SU-DHL-6 (cell line): ENCODE results near the gene MAP3K4.

Source experiments
- H2AFZ ChIP-seq: fragments of 200-600 bp; sonication (generic); 2 replicates; pipeline ENCODE4 v1.6.1; 2014; ENCODE audit warnings: low read depth, mild to moderate bottlenecking, moderate library complexity, mixed read lengths, antibody characterized with exemption, low read length; ENCODE audit not compliant: severe bottlenecking
- H3F3A ChIP-seq: fragments of 200-600 bp; shearing (Covaris generic); 2 replicates; pipeline ENCODE4 v1.6.0; 2016; ENCODE audit warnings: antibody characterized with exemption, mild to moderate bottlenecking; ENCODE audit not compliant: insufficient read depth
- H3K27ac ChIP-seq: fragments of 200-600 bp; sonication (generic); 2 replicates; pipeline ENCODE4 v1.5.1; 2016; ENCODE audit warnings: low read depth, mild to moderate bottlenecking, low read length, moderate library complexity, mixed read lengths
- H3K27me3 ChIP-seq: fragments of 200-600 bp; sonication (generic), shearing (Covaris generic); 2 replicates; pipeline ENCODE4 v1.6.0; 2014; ENCODE audit warnings: mild to moderate bottlenecking, low read length
- H3K36me3 ChIP-seq: fragments of 200-600 bp; sonication (generic); 2 replicates; pipeline ENCODE4 v1.6.1; 2014; ENCODE audit warnings: mild to moderate bottlenecking, low read length, mixed read lengths
- H3K4me2 ChIP-seq: fragments of 300-600, 200-600 bp; shearing (Covaris generic), sonication (generic); 2 replicates; pipeline ENCODE4 v1.6.0; 2014; ENCODE audit warnings: low read length, low read depth, mild to moderate bottlenecking; ENCODE audit not compliant: poor library complexity, severe bottlenecking
- H3K4me3 ChIP-seq: fragments of 200-600 bp; sonication (generic); 2 replicates; pipeline ENCODE4 v1.5.1; 2014; ENCODE audit warnings: antibody characterized with exemption, low read length, mild to moderate bottlenecking, mixed read lengths; ENCODE audit not compliant: insufficient read depth, poor library complexity, severe bottlenecking
- H3K79me2 ChIP-seq: fragments of 200-600 bp; sonication (generic); 2 replicates; pipeline ENCODE4 v1.6.1; 2014; ENCODE audit warnings: mild to moderate bottlenecking, low read length, moderate library complexity; ENCODE audit not compliant: insufficient read depth
- H3K9ac ChIP-seq: fragments of 200-600 bp; sonication (generic); 2 replicates; pipeline ENCODE4 v1.7.0; 2014; ENCODE audit warnings: mild to moderate bottlenecking, low read length
- H3K9me2 ChIP-seq: fragments of 200-600 bp; sonication (generic); replicated peaks from 2 replicates; pipeline ENCODE4 v1.6.1; 2014; ENCODE audit warnings: low read length; ENCODE audit not compliant: insufficient read depth
- H3K9me3 ChIP-seq: fragments of 200-600 bp; sonication (generic); 2 replicates; pipeline ENCODE4 v1.6.1; 2014; ENCODE audit warnings: low read length, mixed read lengths; ENCODE audit not compliant: insufficient read depth
- H4K20me1 ChIP-seq: fragments of 200-600 bp; sonication (generic); 2 replicates; pipeline ENCODE4 v1.6.1; 2014; ENCODE audit warnings: low read depth, mild to moderate bottlenecking, antibody characterized with exemption, low read length, moderate library complexity, mixed read lengths
- EZH2phosphoT487 ChIP-seq: fragments of 200-600 bp; sonication (generic), shearing (Covaris generic); conservative IDR thresholded peaks from 2 replicates; pipeline ENCODE4 v1.6.1; 2018; ENCODE audit warnings: mild to moderate bottlenecking, antibody characterized with exemption, low read length, moderate library complexity, mixed read lengths
- TF ChIP-seq, protein P1 (sequence below): fragments of 200-600 bp; sonication (generic); IDR thresholded peaks from one replicate; pipeline ENCODE4 v1.5.1; 2017; ENCODE audit warnings: antibody characterized with exemption, mild to moderate bottlenecking, low read length, moderate library complexity; ENCODE audit not compliant: insufficient read depth, poor library complexity, severe bottlenecking

The MAP3K4 gene

DNA sequence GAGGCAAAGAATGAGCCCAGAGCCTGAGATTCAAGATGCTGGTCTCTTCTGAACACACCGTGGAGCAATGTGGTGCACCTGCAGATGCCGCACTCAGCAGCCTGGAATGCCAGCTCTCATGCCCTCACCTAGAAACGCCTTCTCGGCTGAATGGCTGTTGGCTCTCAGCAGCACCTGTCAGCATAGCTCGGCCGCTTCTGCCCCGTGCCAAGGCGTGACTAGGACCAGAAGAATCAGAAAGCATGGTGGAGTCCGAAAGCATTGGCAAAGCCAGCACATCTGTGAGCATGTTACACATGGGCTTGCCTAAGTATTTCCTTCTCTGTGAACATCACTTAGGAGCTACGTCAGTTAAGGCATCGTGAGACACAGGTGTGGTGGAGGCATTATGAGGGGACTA lies 140.8 kb downstream of the MAP3K4 start:
- Histone ChIP-seq H4K20me1 (no peaks in the 10 kb centered on the region), H3K36me3 (no peaks in the 10 kb centered on the region)

DNA sequence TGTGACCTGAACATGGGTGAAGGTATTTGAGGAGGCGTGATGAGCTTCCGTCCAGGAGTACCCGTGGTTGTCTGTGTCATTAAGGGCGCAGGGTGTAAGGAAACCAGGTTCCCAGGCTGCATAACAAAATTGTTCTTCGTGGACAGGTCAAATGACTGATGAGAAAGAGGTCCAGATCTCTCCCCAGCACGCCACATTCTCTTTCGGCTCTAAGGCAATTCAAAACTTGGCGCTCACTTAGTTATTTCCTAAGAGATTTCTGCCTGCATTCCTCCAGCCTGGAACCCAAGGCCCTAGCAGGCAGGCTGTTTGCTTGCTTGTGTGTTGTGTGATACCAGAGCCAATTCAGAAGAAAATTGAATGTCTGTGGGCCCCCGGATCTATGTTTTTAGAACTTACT lies 142.4 kb downstream of the MAP3K4 start:
- TF ChIP-seq, protein P1, sequence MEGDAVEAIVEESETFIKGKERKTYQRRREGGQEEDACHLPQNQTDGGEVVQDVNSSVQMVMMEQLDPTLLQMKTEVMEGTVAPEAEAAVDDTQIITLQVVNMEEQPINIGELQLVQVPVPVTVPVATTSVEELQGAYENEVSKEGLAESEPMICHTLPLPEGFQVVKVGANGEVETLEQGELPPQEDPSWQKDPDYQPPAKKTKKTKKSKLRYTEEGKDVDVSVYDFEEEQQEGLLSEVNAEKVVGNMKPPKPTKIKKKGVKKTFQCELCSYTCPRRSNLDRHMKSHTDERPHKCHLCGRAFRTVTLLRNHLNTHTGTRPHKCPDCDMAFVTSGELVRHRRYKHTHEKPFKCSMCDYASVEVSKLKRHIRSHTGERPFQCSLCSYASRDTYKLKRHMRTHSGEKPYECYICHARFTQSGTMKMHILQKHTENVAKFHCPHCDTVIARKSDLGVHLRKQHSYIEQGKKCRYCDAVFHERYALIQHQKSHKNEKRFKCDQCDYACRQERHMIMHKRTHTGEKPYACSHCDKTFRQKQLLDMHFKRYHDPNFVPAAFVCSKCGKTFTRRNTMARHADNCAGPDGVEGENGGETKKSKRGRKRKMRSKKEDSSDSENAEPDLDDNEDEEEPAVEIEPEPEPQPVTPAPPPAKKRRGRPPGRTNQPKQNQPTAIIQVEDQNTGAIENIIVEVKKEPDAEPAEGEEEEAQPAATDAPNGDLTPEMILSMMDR, result no peak
- no peak for TF ChIP-seq EZH2phosphoT487
- Histone ChIP-seq H3K9me2 (no peaks in the 10 kb centered on the region), H3K27me3 (no peaks in the 10 kb centered on the region), H3K27ac (no peak overlapping the region), H3F3A (no peaks in the 10 kb centered on the region), H3K36me3 (no peaks in the 10 kb centered on the region), H3K4me2 (no peak overlapping the region), H3K4me3 (no peak overlapping the region), H3K79me2 (no peaks in the 10 kb centered on the region), H2AFZ (no peak overlapping the region), H4K20me1 (no peaks in the 10 kb centered on the region), H3K9me3 (no peaks in the 10 kb centered on the region), H3K9ac (no peak overlapping the region)

More for the DNA sequence above, 140.8 kb downstream of the MAP3K4 start:
- no peaks in the 10 kb centered on the region for H3K79me2 ChIP-seq
- no peak overlapping the region for H3K4me2 ChIP-seq
- no peak for TF ChIP-seq EZH2phosphoT487
- TF ChIP-seq, protein P1, result no peak
- H3K4me3 ChIP-seq, result no peak overlapping the region
- no peak overlapping the region for H3K9ac ChIP-seq
- H3K9me2 ChIP-seq, result no peaks in the 10 kb centered on the region
- no peaks in the 10 kb centered on the region for H3F3A ChIP-seq
- H3K9me3 ChIP-seq, result no peaks in the 10 kb centered on the region
- no peaks in the 10 kb centered on the region for H3K27me3 ChIP-seq
- H3K27ac ChIP-seq, result no peak overlapping the region
- no peak overlapping the region for H2AFZ ChIP-seq

DNA sequence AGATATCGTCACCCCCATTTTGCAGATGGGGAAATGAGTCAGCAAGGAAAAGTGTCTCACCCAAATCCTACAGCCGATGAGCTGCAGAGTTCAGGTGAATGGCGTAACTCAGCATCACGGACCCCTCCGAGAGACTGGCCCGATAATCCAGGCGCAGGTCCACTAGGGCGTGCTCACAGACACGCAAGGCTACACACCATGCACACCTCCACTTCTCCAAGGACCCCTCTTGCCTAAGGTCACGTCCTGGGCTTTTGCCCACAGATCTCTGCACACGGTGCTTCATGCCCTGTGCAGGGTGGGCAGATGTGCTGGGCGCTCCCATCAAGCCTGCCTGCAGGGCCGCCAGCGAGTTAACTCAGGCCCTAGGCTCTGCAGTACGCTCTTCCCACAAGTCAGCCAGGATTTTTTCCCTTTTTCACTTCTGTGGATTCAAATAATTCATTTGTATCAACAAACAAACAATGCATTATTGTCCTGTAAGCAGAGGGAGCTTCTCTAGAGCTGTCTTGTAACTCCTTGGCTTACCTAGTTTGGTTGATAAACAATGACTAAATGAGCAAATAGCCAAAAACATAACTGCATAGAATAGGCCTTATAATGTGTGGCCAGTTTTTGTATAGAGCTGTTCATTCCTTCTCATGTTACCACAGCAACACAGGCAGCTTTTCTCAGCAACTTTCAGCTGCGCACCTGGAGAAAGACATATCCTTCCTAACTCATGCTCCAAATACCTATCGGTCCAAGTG lies 143.2 kb downstream of the MAP3K4 start:
- no peak overlapping the region for H3K9ac ChIP-seq

More for the DNA sequence above, 143.2 kb downstream of the MAP3K4 start:
- no peak overlapping the region for H3K27ac ChIP-seq
- no peaks in the 10 kb centered on the region for H3K27me3 ChIP-seq
- TF ChIP-seq EZH2phosphoT487, result no peak
- TF ChIP-seq, protein P1, result no peak
- no peak overlapping the region for H3K4me2 ChIP-seq
- H3K79me2 ChIP-seq, result no peaks in the 10 kb centered on the region
- H3F3A ChIP-seq, result no peaks in the 10 kb centered on the region
- no peak overlapping the region for H3K4me3 ChIP-seq
- H4K20me1 ChIP-seq, result no peaks in the 10 kb centered on the region
- H2AFZ ChIP-seq, result no peak overlapping the region
- H3K9me3 ChIP-seq, result no peaks in the 10 kb centered on the region
- no peaks in the 10 kb centered on the region for H3K9me2 ChIP-seq
- no peaks in the 10 kb centered on the region for H3K36me3 ChIP-seq
